ENCODE data around the gene PHAF1. TPM values are rescaled to one million over a fixed set of nuclear protein-coding genes. Genes with fewer than 3 reads are reported as not detected.
A peak's percentile ranks its signal among the peaks of the same experiment; 100 is the strongest.

PHAF1 gene
- total and polyA plus RNA-seq, 4 donors = 26.6 to 42.4 (median 28.4) TPM

DNA sequence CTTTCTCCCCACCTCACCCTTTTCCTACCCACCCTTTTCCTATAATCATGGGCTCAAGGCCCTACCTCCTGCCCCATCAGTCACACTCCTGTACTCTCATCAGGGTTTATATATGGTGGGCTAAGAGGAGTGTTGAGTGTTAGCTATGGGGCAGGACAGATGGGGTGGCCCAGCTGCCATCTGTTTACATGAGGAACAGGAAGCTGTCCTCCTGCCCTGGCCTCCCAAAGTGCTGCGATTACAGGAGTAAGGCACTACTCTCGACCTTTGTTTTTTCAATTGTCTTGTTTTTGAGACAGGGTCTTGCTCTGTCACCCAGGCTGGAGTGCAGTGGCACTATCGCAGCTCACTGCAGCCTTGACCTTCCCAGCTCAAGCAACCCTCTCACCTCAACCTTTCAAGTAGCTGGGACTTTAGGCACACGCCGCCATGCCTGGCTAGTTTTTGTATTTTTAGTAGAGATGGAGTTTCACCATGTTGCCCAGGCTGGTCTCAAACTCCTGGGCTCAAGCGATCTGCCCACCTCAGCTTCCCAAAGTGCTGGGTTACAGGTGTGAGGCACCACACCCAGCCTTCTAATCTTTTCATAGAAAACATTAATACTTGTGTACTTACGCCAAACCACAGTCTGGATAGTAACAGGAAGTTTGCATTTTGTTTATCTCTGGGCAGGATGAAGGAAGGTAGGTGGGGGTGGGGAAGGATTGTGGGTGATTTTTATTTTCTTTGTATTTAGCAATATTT lies 48.3 kb downstream of the PHAF1 start (continued):
- TF ChIP-seq, protein P1, sequence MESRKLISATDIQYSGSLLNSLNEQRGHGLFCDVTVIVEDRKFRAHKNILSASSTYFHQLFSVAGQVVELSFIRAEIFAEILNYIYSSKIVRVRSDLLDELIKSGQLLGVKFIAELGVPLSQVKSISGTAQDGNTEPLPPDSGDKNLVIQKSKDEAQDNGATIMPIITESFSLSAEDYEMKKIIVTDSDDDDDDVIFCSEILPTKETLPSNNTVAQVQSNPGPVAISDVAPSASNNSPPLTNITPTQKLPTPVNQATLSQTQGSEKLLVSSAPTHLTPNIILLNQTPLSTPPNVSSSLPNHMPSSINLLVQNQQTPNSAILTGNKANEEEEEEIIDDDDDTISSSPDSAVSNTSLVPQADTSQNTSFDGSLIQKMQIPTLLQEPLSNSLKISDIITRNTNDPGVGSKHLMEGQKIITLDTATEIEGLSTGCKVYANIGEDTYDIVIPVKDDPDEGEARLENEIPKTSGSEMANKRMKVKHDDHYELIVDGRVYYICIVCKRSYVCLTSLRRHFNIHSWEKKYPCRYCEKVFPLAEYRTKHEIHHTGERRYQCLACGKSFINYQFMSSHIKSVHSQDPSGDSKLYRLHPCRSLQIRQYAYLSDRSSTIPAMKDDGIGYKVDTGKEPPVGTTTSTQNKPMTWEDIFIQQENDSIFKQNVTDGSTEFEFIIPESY (IDR thresholded peaks at IDR 0.05) = no peak
- TF ChIP-seq SP1 (IDR thresholded peaks at IDR 0.05) (no peak), GABPA (IDR thresholded peaks at IDR 0.05 in 1 of 2, conservative IDR thresholded peaks at IDR 0.05 in 1 of 2) (no peak), JUND (IDR thresholded peaks at IDR 0.05) (no peak), FOXA1 (IDR thresholded peaks at IDR 0.05) (no peak), HNF4A (conservative IDR thresholded peaks at IDR 0.05) (no peak), HNF4G (IDR thresholded peaks at IDR 0.05) (no peak)

- Histone ChIP-seq H3K4me3 (ENCODE audit: low read depth in 1 of 3, low read length in 3 of 3) (peak overlapping the region; percentile 74 to 82 (median 79)), H3K9me3 (ENCODE audit: control insufficient read depth in 4 of 4, low read length in 3 of 4) (no peaks in the 10 kb centered on the region), H3K36me3 (ENCODE audit: control insufficient read depth in 4 of 4, insufficient read depth in 3 of 4, low read depth in 1 of 4, low read length in 3 of 4) (no peaks in the 10 kb centered on the region), H3K27ac (ENCODE audit: low read depth in 1 of 2, low read length in 2 of 2) (peak overlapping the region; percentile 77 to 81), H3K4me1 (ENCODE audit: control insufficient read depth in 4 of 4, insufficient read depth in 4 of 4, low read length in 3 of 4) (peaks cover 16 to 54% (median 39%) of the 10 kb centered on the region in 4 donors), H3K27me3 (ENCODE audit: control insufficient read depth in 4 of 4, insufficient read depth in 4 of 4, low read length in 3 of 4) (no peaks in the 10 kb centered on the region), H3K9ac (ENCODE audit: low read depth in 1 of 2, low read length in 2 of 2) (peak overlapping the region; percentile 0 to 64)
- no peak for DNase-seq (ENCODE audit: low spot score)
- WGBS = 14% methylated on average over 34 of the region's 34 CpGs
- no peak for TF ChIP-seq YY1 (IDR thresholded peaks at IDR 0.05)
- TF ChIP-seq RXRA (IDR thresholded peaks at IDR 0.05) = no peak
- no peak for TF ChIP-seq TAF1 (conservative IDR thresholded peaks at IDR 0.05)
- no peak for TF ChIP-seq MAX (IDR thresholded peaks at IDR 0.05)
These were observed 49.2 kb downstream of the PHAF1 start for GRCh38 chr16:67158637-67159600.

DNA sequence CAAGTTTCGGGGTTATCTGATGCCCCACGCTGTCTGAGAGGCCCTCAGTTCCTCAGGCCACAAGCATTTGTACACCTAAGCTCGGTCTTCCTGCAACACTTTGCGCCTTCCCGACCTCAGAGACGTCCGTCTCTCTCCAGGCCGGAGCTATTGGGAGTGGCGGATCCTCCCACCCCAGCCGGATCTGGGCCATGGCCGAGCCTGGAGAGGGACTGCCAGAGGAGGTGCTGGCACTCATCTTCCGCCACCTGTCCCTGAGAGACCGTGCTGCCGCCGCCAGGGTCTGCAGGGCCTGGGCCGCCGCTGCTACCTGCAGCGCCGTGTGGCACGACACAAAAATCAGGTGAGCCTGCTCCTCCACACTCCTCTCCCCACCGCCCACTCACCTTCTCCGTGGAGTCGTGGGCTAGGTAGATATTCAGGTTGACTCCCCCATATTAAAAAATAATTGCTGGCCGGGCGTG lies 51.9 kb downstream of the PHAF1 start:
- no peak overlapping the region for H3K27ac ChIP-seq (ENCODE audit: low read depth in 1 of 2, low read length in 2 of 2)

More for the DNA sequence above, 51.9 kb downstream of the PHAF1 start:
- no peak overlapping the region for H3K9ac ChIP-seq (ENCODE audit: low read depth in 1 of 2, low read length in 2 of 2)
- no peaks in the 10 kb centered on the region for H3K36me3 ChIP-seq (ENCODE audit: control insufficient read depth in 4 of 4, insufficient read depth in 3 of 4, low read depth in 1 of 4, low read length in 3 of 4)
- DNase-seq (ENCODE audit: low spot score) = no peak
- H3K4me3 ChIP-seq (ENCODE audit: low read depth in 1 of 3, low read length in 3 of 3) = no peak overlapping the region
- 76% methylated on average over 25 of the region's 25 CpGs for WGBS
- TF ChIP-seq GABPA (IDR thresholded peaks at IDR 0.05 in 1 of 2, conservative IDR thresholded peaks at IDR 0.05 in 1 of 2) (no peak), RAD21 (IDR thresholded peaks at IDR 0.05) (no peak), CTCF (IDR thresholded peaks at IDR 0.05; ENCODE audit: low read depth, low read length, missing input control) (no peak), NR2F2 (IDR thresholded peaks at IDR 0.05) (no peak), JUND (IDR thresholded peaks at IDR 0.05) (no peak)
- H3K9me3 ChIP-seq (ENCODE audit: control insufficient read depth in 4 of 4, low read length in 3 of 4) = no peaks in the 10 kb centered on the region
- H3K27me3 ChIP-seq (ENCODE audit: control insufficient read depth in 4 of 4, insufficient read depth in 4 of 4, low read length in 3 of 4) = no peaks in the 10 kb centered on the region
- peaks cover 26 to 52% (median 41%) of the 10 kb centered on the region in 4 donors for H3K4me1 ChIP-seq (ENCODE audit: control insufficient read depth in 4 of 4, insufficient read depth in 4 of 4, low read length in 3 of 4)
